ENCODE measurements around the gene PRPF40B.
A peak's percentile ranks its signal among the peaks of the same experiment; 100 is the strongest.

- TF ChIP-seq, protein P1, sequence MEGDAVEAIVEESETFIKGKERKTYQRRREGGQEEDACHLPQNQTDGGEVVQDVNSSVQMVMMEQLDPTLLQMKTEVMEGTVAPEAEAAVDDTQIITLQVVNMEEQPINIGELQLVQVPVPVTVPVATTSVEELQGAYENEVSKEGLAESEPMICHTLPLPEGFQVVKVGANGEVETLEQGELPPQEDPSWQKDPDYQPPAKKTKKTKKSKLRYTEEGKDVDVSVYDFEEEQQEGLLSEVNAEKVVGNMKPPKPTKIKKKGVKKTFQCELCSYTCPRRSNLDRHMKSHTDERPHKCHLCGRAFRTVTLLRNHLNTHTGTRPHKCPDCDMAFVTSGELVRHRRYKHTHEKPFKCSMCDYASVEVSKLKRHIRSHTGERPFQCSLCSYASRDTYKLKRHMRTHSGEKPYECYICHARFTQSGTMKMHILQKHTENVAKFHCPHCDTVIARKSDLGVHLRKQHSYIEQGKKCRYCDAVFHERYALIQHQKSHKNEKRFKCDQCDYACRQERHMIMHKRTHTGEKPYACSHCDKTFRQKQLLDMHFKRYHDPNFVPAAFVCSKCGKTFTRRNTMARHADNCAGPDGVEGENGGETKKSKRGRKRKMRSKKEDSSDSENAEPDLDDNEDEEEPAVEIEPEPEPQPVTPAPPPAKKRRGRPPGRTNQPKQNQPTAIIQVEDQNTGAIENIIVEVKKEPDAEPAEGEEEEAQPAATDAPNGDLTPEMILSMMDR (IDR thresholded peaks at IDR 0.05; ENCODE audit: low read length), result peak; percentile 8; the same call in 1 of the 2 replicates
- no peak for TF ChIP-seq EZH2 (optimal IDR thresholded peaks at IDR 0.05; ENCODE audit: low read depth, low read length)
Observed at GRCh38 chr12:49609875-49610154, 13.5 kb upstream of the PRPF40B start.

Data from MM.1S (cell line).